Upper lobe of left lung (tissue), 4 donors: ENCODE results near the gene CENPO.

Experiments
- CTCF ChIP-seq, 6 experiments: fragments of 450-650 bp in 4 of 6; fragments of 200-600 bp in 2 of 6; sonication (generic) in 2 of 6; IDR thresholded peaks; one replicate each; pipeline ENCODE4 v1.5.1; 2016 to 2019; ENCODE audit warnings: antibody characterized with exemption in 6 of 6
- EP300 ChIP-seq, 4 donors: sonication (generic); formaldehyde crosslinking; IDR thresholded peaks; one replicate each; pipeline ENCODE4 v1.5.1; 2017; ENCODE audit warnings: antibody characterized with exemption in 4 of 4, control low read depth in 2 of 4
- POLR2A ChIP-seq, 4 donors: fragments of 450-650 bp; IDR thresholded peaks; one replicate each; pipeline ENCODE4 v1.5.1; 2016 to 2017; ENCODE audit warnings: antibody characterized with exemption in 4 of 4, mild to moderate bottlenecking in 2 of 4
- POLR2AphosphoS5 ChIP-seq, 2 donors: sonication (generic); formaldehyde crosslinking; IDR thresholded peaks; one replicate each; pipeline ENCODE4 v1.5.1; 2017; ENCODE audit warnings: antibody characterized with exemption in 2 of 2

- TF ChIP-seq CTCF (IDR thresholded peaks at IDR 0.05), result no peak
- TF ChIP-seq EP300 (IDR thresholded peaks at IDR 0.05), result no peak
- TF ChIP-seq POLR2A (IDR thresholded peaks at IDR 0.05), result no peak
- TF ChIP-seq POLR2AphosphoS5 (IDR thresholded peaks at IDR 0.05), result no peak
These were observed 49.3 kb upstream of the CENPO start for GRCh38 chr2:24743924-24744323.
